Activated CD4-positive, alpha-beta T cell treated with anti-CD3 and anti-CD28 coated beads, Interleukin-2, amount 50 U/mL, for 4 hours (primary cell): ENCODE data around the gene SLU7.

ENCODE experiments used
- DNase-seq, 2 experiments: peaks; one replicate each; pipeline ENCODE4 v3.0.0-alpha.2; 2020

SLU7 gene

DNA sequence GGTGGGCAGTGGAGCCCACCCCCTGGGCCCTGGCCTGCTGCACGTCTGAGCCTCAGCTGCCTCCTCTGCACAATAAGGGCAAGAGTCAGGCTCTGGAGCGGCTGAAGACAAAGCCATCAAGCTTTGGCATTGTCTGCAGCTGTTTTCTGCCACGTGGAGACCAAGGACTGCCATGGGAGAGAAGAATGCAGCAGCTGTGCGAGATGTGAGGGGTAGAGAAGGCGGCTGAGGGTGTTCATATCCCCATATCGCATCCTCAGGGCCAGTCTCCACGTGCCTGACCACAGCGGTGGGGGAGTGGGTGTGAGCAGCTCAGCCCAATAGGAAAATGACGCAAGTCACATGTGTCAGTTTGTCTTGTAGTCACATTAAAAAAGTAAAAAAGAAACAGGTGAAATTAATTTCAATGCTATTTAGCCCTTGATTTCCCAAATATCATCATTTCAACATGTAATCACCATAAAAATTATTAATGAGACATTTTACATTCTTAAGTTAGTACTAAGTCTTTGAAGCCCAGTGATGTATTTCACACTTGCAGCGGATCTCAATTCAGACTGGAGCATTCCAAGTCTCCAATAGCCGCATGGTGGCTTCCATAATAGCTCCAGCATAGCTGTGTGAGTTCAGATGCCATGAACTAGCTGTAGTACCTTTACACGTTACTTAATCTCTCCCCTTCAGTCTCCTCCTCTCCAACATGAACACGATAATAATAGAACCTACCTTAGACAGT lies 55.1 kb downstream of the SLU7 start:
- no peak for DNase-seq

GRCh38 chr5:160363211-160363610 lies 55.7 kb downstream of the SLU7 start:
- no peak for DNase-seq

GRCh38 chr5:160361624-160362228 lies 57.2 kb downstream of the SLU7 start:
- DNase-seq: no peak

DNA sequence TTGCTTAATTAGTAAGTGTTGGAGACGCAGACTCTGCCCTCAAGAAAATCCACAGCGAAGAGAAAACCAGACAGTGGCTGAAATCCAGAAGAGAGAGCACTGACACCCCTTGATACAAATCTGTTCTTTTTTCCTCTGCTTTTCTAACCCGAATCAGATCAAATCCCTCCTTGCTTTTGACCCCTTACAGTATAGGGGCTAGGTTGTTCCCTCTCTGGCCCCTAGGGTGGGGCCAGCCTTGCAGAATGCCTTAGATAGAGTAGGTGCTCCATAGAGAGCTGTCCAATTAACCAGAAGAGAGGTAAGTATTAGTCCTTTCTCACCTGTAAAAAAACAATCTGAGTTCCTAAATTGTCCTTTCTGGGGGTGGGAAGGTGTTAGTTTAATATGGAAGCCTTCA lies 58.6 kb downstream of the SLU7 start:
- no peak for DNase-seq

- DNase-seq: no peak
Observed at GRCh38 chr5:160359816-160360215, 59.1 kb downstream of the SLU7 start.

- no peak for DNase-seq
Observed at GRCh38 chr5:160359242-160359641, 59.6 kb downstream of the SLU7 start.

DNA sequence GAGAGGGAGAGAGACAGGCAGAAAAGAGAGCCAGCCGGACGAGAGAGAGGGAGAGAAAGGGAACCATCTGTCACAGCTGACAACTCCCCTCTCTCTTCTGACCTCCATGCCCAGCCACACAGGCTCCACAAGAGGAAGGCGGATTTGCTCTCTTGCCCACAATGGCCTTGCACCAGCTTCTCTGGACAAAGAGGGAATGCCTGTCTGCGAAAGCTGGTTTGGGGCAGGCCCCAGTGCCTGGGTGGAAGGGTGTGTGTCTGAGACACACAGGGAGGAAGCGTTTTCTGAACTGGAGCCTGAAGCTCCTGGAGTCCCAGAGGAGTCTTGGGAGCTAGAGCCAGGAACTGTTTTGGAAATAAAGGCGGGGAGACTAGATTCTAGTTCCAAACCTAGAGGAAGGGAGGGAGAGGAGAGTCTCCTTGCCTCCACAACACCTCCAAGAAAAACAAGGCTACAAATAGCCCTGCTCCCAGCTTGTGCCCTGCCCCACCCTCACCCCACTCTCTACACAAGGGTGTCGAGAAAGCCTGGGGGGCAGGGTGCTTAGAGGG lies 60.9 kb downstream of the SLU7 start:
- no peak for DNase-seq

- DNase-seq: no peak
Observed at GRCh38 chr5:160357394-160357793, 61.5 kb downstream of the SLU7 start.

GRCh38 chr5:160356550-160357347 lies 62.1 kb downstream of the SLU7 start:
- no peak for DNase-seq

DNA sequence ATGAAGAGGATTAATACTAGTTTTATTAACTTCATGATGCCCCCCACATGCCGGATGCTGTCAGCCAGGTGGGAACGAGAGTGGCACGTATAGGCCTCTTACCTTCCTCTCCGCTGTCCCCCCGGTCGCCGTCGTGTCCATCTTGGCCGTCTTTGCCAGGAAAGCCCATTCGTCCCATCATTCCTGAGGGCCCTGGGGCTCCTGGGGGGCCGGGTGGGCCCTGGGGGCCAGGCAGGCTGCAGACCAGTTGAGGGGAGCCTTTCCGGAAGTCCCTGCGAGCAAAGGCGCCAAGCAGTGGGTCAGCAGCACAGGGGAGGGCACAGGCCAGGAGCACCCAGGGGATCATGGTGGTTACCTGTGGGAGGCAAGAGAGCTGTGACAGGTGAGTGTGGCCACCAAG lies 64.2 kb downstream of the SLU7 start:
- DNase-seq: no peak

- DNase-seq: no peak
Observed at GRCh38 chr5:160353379-160353778, 65.5 kb downstream of the SLU7 start.

DNA sequence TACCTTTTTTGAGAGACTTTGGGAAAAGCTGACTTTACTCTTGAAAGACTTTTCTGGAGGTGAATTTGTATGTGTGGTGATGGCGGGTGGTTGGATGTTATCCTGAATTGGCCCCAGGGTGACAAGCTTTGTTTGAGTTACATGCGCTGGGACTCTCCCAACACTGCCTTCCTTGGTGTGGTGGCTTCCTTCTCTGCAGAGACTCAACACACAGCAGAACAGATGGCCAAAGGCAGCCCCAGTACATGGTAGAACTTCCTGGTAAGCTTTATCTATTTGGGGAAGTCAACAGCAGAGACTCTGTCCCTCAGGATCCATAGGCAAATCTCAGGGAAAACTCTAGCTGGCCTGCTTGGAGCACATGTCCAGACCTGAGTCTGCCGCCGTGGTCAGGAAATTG lies 66.6 kb downstream of the SLU7 start:
- DNase-seq: no peak
